Fibroblast of lung (primary cell): Measurements from ENCODE around the gene WNT9A. TPM values are rescaled to one million over a fixed set of nuclear protein-coding genes. Genes with fewer than 3 reads are reported as not detected.

Experiments
- DNase-seq, 2 donors: peaks; one replicate each; pipeline versions ENCODE4 v3.0.0 to v3.0.0-alpha.2; 2010; ENCODE audit warnings: low read depth in 2 of 2
- H2AFZ ChIP-seq: 2 replicates; pipeline ENCODE4 v1.5.1; 2012; ENCODE audit warnings: low read length, control low read depth, inconsistent platforms
- H3K27ac ChIP-seq: 2 replicates; pipeline ENCODE4 v1.5.1; 2011; ENCODE audit warnings: low read length, control low read depth; ENCODE audit not compliant: insufficient read depth
- H3K27me3 ChIP-seq: 2 replicates; pipeline ENCODE4 v1.5.1; 2011; ENCODE audit warnings: mild to moderate bottlenecking, low read length; ENCODE audit not compliant: control insufficient read depth, insufficient read depth
- H3K36me3 ChIP-seq: 2 replicates; pipeline ENCODE4 v1.5.1; 2011; ENCODE audit warnings: low read length; ENCODE audit not compliant: control insufficient read depth, insufficient read depth
- H3K4me1 ChIP-seq: 2 replicates; pipeline ENCODE4 v1.5.1; 2011; ENCODE audit warnings: low read length; ENCODE audit not compliant: control insufficient read depth, insufficient read depth; ENCODE audit errors: extremely low read depth
- H3K4me2 ChIP-seq: 2 replicates; pipeline ENCODE4 v1.5.1; 2011; ENCODE audit warnings: low read length, control low read depth; ENCODE audit not compliant: insufficient read depth; ENCODE audit errors: extremely low read depth
- H3K4me3 ChIP-seq, 4 experiments: fragments of 200-600 bp in 1 of 4; sonication (generic) in 1 of 4; replicated peaks in 1 of 4; 2 replicates each; pipeline ENCODE4 v1.5.1; 2011 to 2016; ENCODE audit warnings: low read length in 4 of 4, low read depth in 3 of 4, mild to moderate bottlenecking in 3 of 4, control low read depth in 2 of 4, inconsistent platforms in 1 of 4, mixed read lengths in 1 of 4; ENCODE audit not compliant: insufficient read depth in 1 of 4; ENCODE audit errors: control extremely low read depth in 1 of 4
- H3K79me2 ChIP-seq: 2 replicates; pipeline ENCODE4 v1.5.1; 2012; ENCODE audit warnings: mild to moderate bottlenecking, low read length, inconsistent platforms; ENCODE audit not compliant: control insufficient read depth, insufficient read depth
- H3K9ac ChIP-seq: 2 replicates; pipeline ENCODE4 v1.5.1; 2011; ENCODE audit warnings: mild to moderate bottlenecking, low read length, control low read depth; ENCODE audit not compliant: insufficient read depth
- H3K9me3 ChIP-seq: 2 replicates; pipeline ENCODE4 v1.5.1; 2012; ENCODE audit warnings: low read depth, low read length; ENCODE audit not compliant: control insufficient read depth, insufficient read depth
- H4K20me1 ChIP-seq: 2 replicates; pipeline ENCODE4 v1.5.1; 2011; ENCODE audit warnings: low read length; ENCODE audit not compliant: control insufficient read depth, insufficient read depth; ENCODE audit errors: extremely low read depth
- EZH2 ChIP-seq: IDR thresholded peaks from 2 replicates; pipeline ENCODE4 v1.5.1; 2012; ENCODE audit warnings: low read length, control low read depth, mild to moderate bottlenecking; ENCODE audit errors: missing control alignments
- polyA plus RNA-seq, 2 donors: library from polyadenylated mRNA; depleted of rRNA in 1 of 2; stranded (reverse) in 1 of 2; unstranded in 1 of 2; fragments of >200 nt; gene quantifications; 2 replicates each; pipeline ENCODE4 v1.2.1, GENCODE V29; 2011 to 2012; ENCODE audit warnings: missing spikeins in 1 of 2
- total RNA-seq: library from RNA; depleted of rRNA; stranded (reverse); fragments of >200 nt; gene quantifications from 2 replicates; pipeline ENCODE4 v1.2.1, GENCODE V29; 2014
- TF ChIP-seq, protein P1 (sequence below), 2 donors: IDR thresholded peaks in 1 of 2; conservative IDR thresholded peaks in 1 of 2; 1 replicate in 1 of 2; 2 replicates in 1 of 2; pipeline ENCODE4 v1.5.1; 2011 to 2012; ENCODE audit warnings: low read length in 2 of 2, control low read depth in 1 of 2, inconsistent platforms in 1 of 2, low read depth in 1 of 2, mild to moderate bottlenecking in 1 of 2

WNT9A gene
- total and polyA plus RNA-seq, 2 donors (not counting 1 experiment from before 2014, with no cell fraction given): 1.0 to 5.3 TPM

DNA sequence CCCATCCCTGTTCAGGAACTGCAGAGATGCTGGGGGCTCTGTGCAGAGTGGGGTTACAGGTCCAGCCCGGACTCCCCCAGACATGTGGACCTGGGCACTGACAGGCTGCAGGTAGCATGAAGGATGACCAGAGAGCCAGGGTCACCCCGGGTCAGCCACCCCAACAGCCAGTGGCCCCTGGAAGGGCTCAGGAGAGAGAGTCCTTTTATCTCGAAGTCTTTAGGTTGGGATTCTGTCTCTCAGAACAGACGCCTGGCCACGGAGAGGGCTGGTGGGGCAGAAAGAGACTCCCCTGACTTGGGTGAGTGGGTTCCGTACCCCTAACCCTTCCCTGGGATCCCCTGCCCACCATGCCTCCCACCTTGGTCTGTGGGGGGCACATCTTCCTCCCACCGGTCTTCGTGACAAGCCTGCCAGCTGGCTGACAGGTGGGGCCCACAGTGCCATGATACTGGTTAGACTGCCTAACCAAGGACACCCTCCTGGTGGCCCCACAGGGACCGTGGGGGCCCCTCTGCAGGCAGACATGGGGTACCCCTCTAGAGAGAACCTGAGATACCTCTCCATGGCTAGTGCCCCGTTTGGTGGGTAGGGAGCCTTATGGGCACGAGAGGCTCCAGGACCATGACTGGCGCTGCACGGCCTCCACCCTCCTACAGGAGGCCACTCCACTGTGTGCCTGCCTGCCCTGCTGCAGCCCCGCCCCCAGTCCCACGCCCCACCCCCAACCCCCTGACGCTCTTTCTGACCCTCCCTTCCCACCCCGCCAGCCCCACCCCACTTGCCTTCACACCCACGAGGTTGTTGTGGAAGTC lies 24.2 kb downstream of the WNT9A start:
- no peaks in the 10 kb centered on the region for H3K27me3 ChIP-seq
- H3K27ac ChIP-seq: no peak overlapping the region
- no peaks in the 10 kb centered on the region for H3K36me3 ChIP-seq
- no peaks in the 10 kb centered on the region for H4K20me1 ChIP-seq
- H3K9ac ChIP-seq: no peak overlapping the region
- H3K9me3 ChIP-seq: no peaks in the 10 kb centered on the region
- no peak overlapping the region for H3K4me3 ChIP-seq
- H3K4me2 ChIP-seq: no peak overlapping the region
- no peaks in the 10 kb centered on the region for H3K79me2 ChIP-seq
- H2AFZ ChIP-seq: no peak overlapping the region
- no peak for DNase-seq
- no peaks in the 10 kb centered on the region for H3K4me1 ChIP-seq
- no peak for TF ChIP-seq EZH2
- TF ChIP-seq, protein P1, sequence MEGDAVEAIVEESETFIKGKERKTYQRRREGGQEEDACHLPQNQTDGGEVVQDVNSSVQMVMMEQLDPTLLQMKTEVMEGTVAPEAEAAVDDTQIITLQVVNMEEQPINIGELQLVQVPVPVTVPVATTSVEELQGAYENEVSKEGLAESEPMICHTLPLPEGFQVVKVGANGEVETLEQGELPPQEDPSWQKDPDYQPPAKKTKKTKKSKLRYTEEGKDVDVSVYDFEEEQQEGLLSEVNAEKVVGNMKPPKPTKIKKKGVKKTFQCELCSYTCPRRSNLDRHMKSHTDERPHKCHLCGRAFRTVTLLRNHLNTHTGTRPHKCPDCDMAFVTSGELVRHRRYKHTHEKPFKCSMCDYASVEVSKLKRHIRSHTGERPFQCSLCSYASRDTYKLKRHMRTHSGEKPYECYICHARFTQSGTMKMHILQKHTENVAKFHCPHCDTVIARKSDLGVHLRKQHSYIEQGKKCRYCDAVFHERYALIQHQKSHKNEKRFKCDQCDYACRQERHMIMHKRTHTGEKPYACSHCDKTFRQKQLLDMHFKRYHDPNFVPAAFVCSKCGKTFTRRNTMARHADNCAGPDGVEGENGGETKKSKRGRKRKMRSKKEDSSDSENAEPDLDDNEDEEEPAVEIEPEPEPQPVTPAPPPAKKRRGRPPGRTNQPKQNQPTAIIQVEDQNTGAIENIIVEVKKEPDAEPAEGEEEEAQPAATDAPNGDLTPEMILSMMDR (conservative IDR thresholded peaks at IDR 0.05 in 1 of 2, IDR thresholded peaks at IDR 0.05 in 1 of 2; ENCODE audit: low read depth in 1 of 2, low read length in 2 of 2): no peak

DNA sequence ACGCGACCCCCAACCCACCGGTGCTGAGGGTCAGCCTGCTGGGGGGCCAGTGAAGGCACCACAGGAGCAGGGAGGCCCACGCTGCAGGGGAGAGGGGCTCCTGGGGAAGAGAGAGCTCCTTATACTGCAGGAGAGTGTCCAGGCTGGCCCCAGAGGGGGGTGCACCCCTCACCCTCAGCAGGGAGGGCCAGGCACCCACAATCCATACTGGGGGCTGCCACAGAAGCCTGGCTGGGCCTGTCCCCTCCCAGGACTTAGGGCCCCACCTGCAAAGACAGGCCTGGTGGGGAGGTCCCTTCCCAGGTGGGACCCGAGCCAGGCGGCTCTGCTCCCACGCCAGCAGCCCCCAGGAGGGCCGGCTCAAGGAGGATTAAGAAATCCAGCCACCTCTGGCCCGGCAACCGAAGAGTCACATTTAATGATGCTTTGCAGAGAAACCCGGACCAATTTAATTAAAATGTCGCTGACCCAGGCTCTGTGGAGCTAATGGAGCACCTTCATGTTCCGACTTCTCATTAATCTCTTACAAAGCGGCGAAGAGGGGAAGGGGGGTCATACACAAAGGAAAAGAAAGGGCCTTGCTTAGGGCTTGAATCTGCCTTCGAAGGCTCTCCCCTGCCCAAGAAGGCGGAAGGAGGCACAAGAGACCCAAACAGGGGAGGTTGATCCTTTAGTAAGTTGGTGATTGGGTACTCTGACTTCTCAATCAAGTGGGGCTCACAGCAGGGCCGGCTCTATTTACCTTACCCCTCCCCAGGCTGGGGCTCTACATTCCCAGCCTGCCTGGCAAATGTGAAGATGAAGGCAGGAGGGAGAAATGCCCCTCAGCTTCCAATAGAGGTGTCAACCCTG lies 25.0 kb downstream of the WNT9A start:
- TF ChIP-seq, protein P1 (conservative IDR thresholded peaks at IDR 0.05 in 1 of 2, IDR thresholded peaks at IDR 0.05 in 1 of 2; ENCODE audit: low read depth in 1 of 2, low read length in 2 of 2): no peak
- no peak for TF ChIP-seq EZH2
- no peak overlapping the region for H3K27ac ChIP-seq
- no peak overlapping the region for H3K9ac ChIP-seq
- H4K20me1 ChIP-seq: no peaks in the 10 kb centered on the region
- no peaks in the 10 kb centered on the region for H3K36me3 ChIP-seq
- H3K4me3 ChIP-seq: no peak overlapping the region
- no peaks in the 10 kb centered on the region for H3K9me3 ChIP-seq
- no peak for DNase-seq
- no peaks in the 10 kb centered on the region for H3K4me1 ChIP-seq
- no peaks in the 10 kb centered on the region for H3K79me2 ChIP-seq
- H2AFZ ChIP-seq: no peak overlapping the region
- H3K4me2 ChIP-seq: no peak overlapping the region
- H3K27me3 ChIP-seq: no peaks in the 10 kb centered on the region

DNA sequence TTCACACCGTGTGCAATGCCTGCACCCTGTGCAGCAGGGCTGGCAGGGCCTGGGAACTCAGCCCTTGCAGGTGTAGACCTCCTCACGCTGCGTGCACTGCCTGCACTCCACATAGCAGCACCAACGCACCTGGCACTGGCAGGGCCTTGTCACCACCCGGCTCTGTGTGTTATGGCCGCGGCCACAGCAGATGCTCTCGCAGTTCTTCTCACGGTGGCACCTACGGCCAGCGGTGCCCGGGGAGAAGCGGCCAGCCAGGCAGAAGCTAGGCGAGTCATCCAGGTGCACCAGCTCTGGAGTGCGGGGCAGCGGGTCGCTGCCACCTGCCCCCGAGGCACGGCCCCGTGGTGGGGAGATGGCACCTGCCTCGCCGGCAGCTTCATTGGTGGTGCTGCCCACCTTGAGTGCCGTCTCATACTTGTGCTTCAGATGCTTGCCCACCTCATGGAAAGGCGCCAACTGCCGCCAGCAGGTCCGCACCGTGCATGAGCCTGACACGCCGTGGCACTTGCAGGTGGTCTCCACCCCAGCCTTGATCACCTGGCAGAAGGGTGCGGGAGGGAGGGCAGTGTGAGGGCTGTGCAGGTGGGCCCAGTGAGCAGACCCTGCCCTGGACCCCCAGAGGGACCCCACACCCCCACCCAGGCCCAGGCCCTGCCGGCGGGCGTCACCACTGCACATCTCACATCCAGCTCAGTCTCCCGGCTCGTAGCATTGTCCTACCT lies 26.1 kb downstream of the WNT9A start:
- DNase-seq: no peak
- no peak overlapping the region for H3K4me2 ChIP-seq

More for the DNA sequence above, 26.1 kb downstream of the WNT9A start:
- no peak overlapping the region for H3K9ac ChIP-seq
- no peaks in the 10 kb centered on the region for H3K36me3 ChIP-seq
- H3K4me3 ChIP-seq: no peak overlapping the region
- TF ChIP-seq EZH2: no peak
- TF ChIP-seq, protein P1 (conservative IDR thresholded peaks at IDR 0.05 in 1 of 2, IDR thresholded peaks at IDR 0.05 in 1 of 2; ENCODE audit: low read depth in 1 of 2, low read length in 2 of 2): no peak
- H3K79me2 ChIP-seq: no peaks in the 10 kb centered on the region
- H3K4me1 ChIP-seq: no peaks in the 10 kb centered on the region
- no peaks in the 10 kb centered on the region for H3K9me3 ChIP-seq
- no peak overlapping the region for H3K27ac ChIP-seq
- no peak overlapping the region for H2AFZ ChIP-seq
- no peaks in the 10 kb centered on the region for H3K27me3 ChIP-seq
- H4K20me1 ChIP-seq: no peaks in the 10 kb centered on the region
